Fibroblast of lung (primary cell): ENCODE measurements around the gene SLC16A3.

Experiments
- EZH2 ChIP-seq: IDR thresholded peaks from 2 replicates; pipeline ENCODE4 v1.5.1; 2012; ENCODE audit warnings: low read length, control low read depth, mild to moderate bottlenecking; ENCODE audit errors: missing control alignments
- TF ChIP-seq, protein P1 (sequence below), 2 donors: IDR thresholded peaks in 1 of 2; conservative IDR thresholded peaks in 1 of 2; 1 replicate in 1 of 2; 2 replicates in 1 of 2; pipeline ENCODE4 v1.5.1; 2011 to 2012; ENCODE audit warnings: low read length in 2 of 2, control low read depth in 1 of 2, inconsistent platforms in 1 of 2, low read depth in 1 of 2, mild to moderate bottlenecking in 1 of 2

DNA sequence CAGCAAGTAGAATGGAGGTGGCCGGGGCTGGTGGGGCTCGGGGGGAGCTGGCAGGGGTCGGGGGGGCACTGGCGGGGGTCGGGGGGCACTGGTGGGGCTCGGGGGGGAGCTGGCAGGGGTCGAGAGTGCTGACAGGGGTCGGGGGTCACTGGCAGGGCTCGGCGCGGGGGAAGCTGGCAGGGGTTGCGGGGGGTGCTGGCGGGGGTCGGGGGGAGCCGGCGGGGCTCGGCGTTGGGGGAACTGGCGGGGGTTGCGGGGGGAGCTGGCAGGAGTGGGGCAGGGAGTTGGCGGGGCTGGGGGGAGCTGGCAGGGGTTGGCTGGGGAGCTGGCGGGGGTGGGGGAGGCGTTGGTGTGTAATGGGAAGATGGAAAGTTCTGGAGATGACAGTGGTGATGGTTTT is 41.3 kb upstream of the SLC16A3 start:
- no peak for TF ChIP-seq EZH2
- TF ChIP-seq, protein P1, sequence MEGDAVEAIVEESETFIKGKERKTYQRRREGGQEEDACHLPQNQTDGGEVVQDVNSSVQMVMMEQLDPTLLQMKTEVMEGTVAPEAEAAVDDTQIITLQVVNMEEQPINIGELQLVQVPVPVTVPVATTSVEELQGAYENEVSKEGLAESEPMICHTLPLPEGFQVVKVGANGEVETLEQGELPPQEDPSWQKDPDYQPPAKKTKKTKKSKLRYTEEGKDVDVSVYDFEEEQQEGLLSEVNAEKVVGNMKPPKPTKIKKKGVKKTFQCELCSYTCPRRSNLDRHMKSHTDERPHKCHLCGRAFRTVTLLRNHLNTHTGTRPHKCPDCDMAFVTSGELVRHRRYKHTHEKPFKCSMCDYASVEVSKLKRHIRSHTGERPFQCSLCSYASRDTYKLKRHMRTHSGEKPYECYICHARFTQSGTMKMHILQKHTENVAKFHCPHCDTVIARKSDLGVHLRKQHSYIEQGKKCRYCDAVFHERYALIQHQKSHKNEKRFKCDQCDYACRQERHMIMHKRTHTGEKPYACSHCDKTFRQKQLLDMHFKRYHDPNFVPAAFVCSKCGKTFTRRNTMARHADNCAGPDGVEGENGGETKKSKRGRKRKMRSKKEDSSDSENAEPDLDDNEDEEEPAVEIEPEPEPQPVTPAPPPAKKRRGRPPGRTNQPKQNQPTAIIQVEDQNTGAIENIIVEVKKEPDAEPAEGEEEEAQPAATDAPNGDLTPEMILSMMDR (conservative IDR thresholded peaks at IDR 0.05 in 1 of 2, IDR thresholded peaks at IDR 0.05 in 1 of 2; ENCODE audit: low read depth in 1 of 2, low read length in 2 of 2): no peak
